ENCODE measurements around the gene ADSS2. TPM values are rescaled to one million over a fixed set of nuclear protein-coding genes. Genes with fewer than 3 reads are reported as not detected.

The ADSS2 gene
- total and polyA plus RNA-seq, 2 experiments from 2014 or later: 55.1 to 101 TPM

DNA sequence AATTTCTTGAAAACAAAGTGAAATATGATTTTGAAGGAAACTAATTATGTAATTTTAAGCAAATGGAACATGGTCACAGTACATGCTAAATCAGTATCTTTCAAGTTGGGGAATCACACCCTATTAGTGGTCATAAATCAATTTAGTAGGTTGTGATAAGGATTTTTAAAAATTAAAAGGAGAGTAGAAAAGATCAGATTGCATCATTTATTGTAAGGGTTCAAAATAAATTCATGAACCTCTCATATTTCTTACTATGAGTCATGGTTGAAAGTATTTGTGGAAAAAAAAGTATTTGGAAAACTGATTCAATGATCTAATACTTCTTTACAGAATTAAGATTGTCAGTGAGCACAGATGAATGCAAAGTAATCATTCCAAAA is 14.6 kb downstream of the ADSS2 start (continued):
- no peak for TF ChIP-seq CTCF (conservative IDR thresholded peaks at IDR 0.05; ENCODE audit: low read depth in 2 of 2)
- TF ChIP-seq CREB1 (CRISPR knock-in tag; IDR thresholded peaks at IDR 0.05; ENCODE audit: low read depth): no peak
- TF ChIP-seq, protein P1, sequence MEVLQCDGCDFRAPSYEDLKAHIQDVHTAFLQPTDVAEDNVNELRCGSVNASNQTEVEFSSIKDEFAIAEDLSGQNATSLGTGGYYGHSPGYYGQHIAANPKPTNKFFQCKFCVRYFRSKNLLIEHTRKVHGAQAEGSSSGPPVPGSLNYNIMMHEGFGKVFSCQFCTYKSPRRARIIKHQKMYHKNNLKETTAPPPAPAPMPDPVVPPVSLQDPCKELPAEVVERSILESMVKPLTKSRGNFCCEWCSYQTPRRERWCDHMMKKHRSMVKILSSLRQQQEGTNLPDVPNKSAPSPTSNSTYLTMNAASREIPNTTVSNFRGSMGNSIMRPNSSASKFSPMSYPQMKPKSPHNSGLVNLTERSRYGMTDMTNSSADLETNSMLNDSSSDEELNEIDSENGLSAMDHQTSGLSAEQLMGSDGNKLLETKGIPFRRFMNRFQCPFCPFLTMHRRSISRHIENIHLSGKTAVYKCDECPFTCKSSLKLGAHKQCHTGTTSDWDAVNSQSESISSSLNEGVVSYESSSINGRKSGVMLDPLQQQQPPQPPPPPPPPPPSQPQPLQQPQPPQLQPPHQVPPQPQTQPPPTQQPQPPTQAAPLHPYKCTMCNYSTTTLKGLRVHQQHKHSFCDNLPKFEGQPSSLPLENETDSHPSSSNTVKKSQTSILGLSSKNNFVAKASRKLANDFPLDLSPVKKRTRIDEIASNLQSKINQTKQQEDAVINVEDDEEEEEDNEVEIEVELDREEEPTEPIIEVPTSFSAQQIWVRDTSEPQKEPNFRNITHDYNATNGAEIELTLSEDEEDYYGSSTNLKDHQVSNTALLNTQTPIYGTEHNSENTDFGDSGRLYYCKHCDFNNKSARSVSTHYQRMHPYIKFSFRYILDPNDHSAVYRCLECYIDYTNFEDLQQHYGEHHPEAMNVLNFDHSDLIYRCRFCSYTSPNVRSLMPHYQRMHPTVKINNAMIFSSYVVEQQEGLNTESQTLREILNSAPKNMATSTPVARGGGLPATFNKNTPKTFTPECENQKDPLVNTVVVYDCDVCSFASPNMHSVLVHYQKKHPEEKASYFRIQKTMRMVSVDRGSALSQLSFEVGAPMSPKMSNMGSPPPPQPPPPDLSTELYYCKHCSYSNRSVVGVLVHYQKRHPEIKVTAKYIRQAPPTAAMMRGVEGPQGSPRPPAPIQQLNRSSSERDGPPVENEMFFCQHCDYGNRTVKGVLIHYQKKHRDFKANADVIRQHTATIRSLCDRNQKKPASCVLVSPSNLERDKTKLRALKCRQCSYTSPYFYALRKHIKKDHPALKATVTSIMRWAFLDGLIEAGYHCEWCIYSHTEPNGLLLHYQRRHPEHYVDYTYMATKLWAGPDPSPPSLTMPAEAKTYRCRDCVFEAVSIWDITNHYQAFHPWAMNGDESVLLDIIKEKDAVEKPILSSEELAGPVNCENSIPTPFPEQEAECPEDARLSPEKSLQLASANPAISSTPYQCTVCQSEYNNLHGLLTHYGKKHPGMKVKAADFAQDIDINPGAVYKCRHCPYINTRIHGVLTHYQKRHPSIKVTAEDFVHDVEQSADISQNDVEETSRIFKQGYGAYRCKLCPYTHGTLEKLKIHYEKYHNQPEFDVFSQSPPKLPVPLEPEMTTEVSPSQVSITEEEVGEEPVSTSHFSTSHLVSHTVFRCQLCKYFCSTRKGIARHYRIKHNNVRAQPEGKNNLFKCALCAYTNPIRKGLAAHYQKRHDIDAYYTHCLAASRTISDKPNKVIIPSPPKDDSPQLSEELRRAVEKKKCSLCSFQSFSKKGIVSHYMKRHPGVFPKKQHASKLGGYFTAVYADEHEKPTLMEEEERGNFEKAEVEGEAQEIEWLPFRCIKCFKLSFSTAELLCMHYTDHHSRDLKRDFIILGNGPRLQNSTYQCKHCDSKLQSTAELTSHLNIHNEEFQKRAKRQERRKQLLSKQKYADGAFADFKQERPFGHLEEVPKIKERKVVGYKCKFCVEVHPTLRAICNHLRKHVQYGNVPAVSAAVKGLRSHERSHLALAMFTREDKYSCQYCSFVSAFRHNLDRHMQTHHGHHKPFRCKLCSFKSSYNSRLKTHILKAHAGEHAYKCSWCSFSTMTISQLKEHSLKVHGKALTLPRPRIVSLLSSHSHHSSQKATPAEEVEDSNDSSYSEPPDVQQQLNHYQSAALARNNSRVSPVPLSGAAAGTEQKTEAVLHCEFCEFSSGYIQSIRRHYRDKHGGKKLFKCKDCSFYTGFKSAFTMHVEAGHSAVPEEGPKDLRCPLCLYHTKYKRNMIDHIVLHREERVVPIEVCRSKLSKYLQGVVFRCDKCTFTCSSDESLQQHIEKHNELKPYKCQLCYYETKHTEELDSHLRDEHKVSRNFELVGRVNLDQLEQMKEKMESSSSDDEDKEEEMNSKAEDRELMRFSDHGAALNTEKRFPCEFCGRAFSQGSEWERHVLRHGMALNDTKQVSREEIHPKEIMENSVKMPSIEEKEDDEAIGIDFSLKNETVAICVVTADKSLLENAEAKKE (CRISPR knock-in tag; IDR thresholded peaks at IDR 0.05): no peak
- TF ChIP-seq STAT1 (IDR thresholded peaks at IDR 0.05; ENCODE audit: unreplicated experiment): no peak

DNA sequence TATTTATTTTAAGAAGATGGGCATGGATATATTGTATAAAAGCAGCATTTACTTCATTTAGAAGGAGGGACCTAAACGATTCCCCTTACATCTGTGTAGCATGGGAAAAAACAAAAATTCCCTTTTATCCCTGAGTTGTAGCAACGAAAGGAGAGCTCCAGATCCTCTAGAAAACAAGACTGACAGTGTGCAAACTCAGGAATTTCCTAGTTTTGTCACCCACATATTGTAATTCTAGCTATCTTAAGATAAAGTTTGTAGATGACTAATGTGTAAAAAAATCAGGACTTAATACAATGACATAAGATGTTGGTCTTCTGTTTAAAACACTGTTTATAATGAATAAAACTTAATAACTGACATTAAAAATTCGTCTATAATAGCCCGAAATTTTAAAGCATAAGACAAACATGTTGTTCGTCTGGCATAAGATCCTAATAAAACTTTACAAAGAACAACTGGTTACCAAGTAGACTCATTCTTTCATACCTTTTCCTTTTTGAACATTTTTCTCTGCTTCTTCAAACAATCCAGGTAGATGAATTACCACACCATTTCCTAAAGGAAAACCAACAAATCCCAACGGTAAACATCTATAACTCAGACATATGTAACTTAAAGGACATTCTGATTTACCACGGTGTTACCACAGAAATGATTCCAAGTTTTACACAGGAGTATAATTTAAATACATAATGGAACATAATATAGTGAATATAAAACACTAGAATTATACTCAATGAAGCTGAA is 15.2 kb downstream of the ADSS2 start:
- Histone ChIP-seq H3K27ac (ENCODE audit: low read depth) (no peak overlapping the region), H2AFZ (no peak overlapping the region), H4K20me1 (replicated peaks; ENCODE audit: insufficient read depth) (peaks cover 5% of the 10 kb centered on the region; the same call in 1 of the 2 replicates), H3K4me3 (no peak overlapping the region), H3K79me2 (replicated peaks; ENCODE audit: insufficient read depth) (peaks cover 52% of the 10 kb centered on the region), H3K9me2 (ENCODE audit: insufficient read depth) (no peaks in the 10 kb centered on the region), H3F3A (replicated peaks; ENCODE audit: low read depth) (no peaks in the 10 kb centered on the region), H3K27me3 (ENCODE audit: insufficient read depth) (no peaks in the 10 kb centered on the region), H3K4me2 (no peak overlapping the region), H3K36me3 (ENCODE audit: insufficient read depth) (peaks cover 7% of the 10 kb centered on the region; the same call in 1 of the 2 replicates), H3K4me1 (ENCODE audit: insufficient read depth) (peaks cover 16% of the 10 kb centered on the region)
- H3K9me3 Mint-ChIP-seq: no peaks in the 10 kb centered on the region
- no peak overlapping the region for H3K4me3 Mint-ChIP-seq
- no peak for ATAC-seq
- peaks cover 3% of the 10 kb centered on the region for H3K27me3 Mint-ChIP-seq (ENCODE audit: insufficient read depth, low read depth, poor library complexity)
- peaks cover 31% of the 10 kb centered on the region for H3K36me3 Mint-ChIP-seq (ENCODE audit: low read depth)
- peaks cover 20% of the 10 kb centered on the region for H3K4me1 Mint-ChIP-seq
- DNase-seq (ENCODE audit: low spot score): no peak
- H3K27ac Mint-ChIP-seq: no peak overlapping the region
- TF ChIP-seq ZNF331 (CRISPR knock-in tag; IDR thresholded peaks at IDR 0.05; ENCODE audit: low read depth) (no peak), CREB1 (CRISPR knock-in tag; IDR thresholded peaks at IDR 0.05; ENCODE audit: low read depth) (no peak), STAT1 (IDR thresholded peaks at IDR 0.05; ENCODE audit: unreplicated experiment) (no peak), ETS1 (IDR thresholded peaks at IDR 0.05) (no peak), EZH2 (IDR thresholded peaks at IDR 0.05; ENCODE audit: low read depth, unreplicated experiment) (no peak)
- TF ChIP-seq, protein P2, sequence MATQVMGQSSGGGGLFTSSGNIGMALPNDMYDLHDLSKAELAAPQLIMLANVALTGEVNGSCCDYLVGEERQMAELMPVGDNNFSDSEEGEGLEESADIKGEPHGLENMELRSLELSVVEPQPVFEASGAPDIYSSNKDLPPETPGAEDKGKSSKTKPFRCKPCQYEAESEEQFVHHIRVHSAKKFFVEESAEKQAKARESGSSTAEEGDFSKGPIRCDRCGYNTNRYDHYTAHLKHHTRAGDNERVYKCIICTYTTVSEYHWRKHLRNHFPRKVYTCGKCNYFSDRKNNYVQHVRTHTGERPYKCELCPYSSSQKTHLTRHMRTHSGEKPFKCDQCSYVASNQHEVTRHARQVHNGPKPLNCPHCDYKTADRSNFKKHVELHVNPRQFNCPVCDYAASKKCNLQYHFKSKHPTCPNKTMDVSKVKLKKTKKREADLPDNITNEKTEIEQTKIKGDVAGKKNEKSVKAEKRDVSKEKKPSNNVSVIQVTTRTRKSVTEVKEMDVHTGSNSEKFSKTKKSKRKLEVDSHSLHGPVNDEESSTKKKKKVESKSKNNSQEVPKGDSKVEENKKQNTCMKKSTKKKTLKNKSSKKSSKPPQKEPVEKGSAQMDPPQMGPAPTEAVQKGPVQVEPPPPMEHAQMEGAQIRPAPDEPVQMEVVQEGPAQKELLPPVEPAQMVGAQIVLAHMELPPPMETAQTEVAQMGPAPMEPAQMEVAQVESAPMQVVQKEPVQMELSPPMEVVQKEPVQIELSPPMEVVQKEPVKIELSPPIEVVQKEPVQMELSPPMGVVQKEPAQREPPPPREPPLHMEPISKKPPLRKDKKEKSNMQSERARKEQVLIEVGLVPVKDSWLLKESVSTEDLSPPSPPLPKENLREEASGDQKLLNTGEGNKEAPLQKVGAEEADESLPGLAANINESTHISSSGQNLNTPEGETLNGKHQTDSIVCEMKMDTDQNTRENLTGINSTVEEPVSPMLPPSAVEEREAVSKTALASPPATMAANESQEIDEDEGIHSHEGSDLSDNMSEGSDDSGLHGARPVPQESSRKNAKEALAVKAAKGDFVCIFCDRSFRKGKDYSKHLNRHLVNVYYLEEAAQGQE (IDR thresholded peaks at IDR 0.05; ENCODE audit: unreplicated experiment): no peak

Measured in GM23338 (cell line).